ENCODE measurements around the gene EPS15. TPM values are rescaled to one million over a fixed set of nuclear protein-coding genes. Genes with fewer than 3 reads are reported as not detected.
"Not testable (repeated sequence)": the region's sequence is repeated elsewhere in the genome, so short reads cannot be mapped to it uniquely, and the experiment has no call there.

The EPS15 gene
- total RNA-seq, 1 donor from 2014 or later = 42.0 TPM

DNA sequence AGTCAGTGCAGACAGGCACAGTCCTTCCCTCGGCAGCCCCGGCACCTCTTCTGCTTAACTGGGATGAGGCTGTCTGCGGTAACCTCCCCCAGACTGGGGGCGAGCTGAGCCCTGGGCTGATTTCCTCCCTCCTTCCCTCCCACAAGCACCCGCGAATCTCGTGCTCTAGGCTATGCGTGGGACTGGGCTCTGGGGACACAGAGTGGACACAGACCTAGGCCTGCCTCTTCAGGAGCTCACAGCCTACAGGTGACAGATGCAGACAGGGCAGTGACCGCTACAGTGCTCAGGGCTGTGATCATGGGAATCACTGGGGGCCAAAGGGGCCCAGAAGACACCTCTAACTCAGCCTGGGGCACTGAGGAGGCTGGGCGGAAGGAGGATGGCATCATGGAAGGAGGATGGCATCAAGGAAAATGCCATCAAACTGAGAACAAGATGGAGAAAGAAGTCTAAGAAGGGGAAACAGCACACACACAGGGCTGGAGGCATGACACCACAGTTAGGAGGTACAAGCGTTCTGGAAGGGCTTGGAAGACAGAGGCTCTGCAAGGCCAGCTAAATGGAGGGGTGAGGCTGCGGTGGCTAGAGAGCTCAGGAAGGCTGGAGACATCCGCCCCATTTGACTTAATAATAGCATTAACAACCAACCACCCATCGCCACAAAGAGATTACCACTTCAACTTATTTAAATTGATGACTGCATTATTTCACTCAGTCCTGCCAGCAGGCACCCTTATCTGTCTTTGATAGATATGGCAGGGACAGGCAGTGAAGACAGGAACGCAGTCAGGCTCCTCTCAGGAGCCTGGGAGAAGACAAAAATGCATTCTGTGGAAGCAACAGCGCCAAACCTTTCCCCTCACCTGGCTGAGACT is 192.9 kb downstream of the EPS15 start:
- Histone ChIP-seq H3K79me2 (ENCODE audit: low read depth) (no peaks in the 10 kb centered on the region), H3K9ac (no peak overlapping the region), H3K4me3 (no peak overlapping the region), H3F3A (ENCODE audit: low read depth) (peaks cover 3% of the 10 kb centered on the region), H4K20me1 (ENCODE audit: low read depth) (no peaks in the 10 kb centered on the region), H3K27me3 (peaks cover 23% of the 10 kb centered on the region), H3K36me3 (no peaks in the 10 kb centered on the region), H3K4me1 (peaks cover 3% of the 10 kb centered on the region), H3K27ac (no peak overlapping the region), H3K4me2 (no peak overlapping the region), H3K9me3 (ENCODE audit: low read depth) (no peaks in the 10 kb centered on the region), H2AFZ (replicated peaks) (no peak overlapping the region)
- Mint-ChIP-seq H3K36me3 (no peaks in the 10 kb centered on the region), H3K9me3 (no peaks in the 10 kb centered on the region), H3K27ac (no peak overlapping the region), H3K4me3 (no peak overlapping the region), H3K4me1 (peaks cover 8% of the 10 kb centered on the region), H3K27me3 (ENCODE audit: insufficient read depth, low read depth) (peaks cover 18% of the 10 kb centered on the region)
- TF ChIP-seq EZH2phosphoT487 (IDR thresholded peaks at IDR 0.05) (no peak), EZH2 (IDR thresholded peaks at IDR 0.05) (no peak), CTCF (IDR thresholded peaks at IDR 0.05) (no peak)
- DNase-seq (ENCODE audit: low spot score) = no peak

GRCh38 chr1:51325391-51325790 is 193.7 kb downstream of the EPS15 start:
- H3K4me3 ChIP-seq = no peak overlapping the region
- H3K9ac ChIP-seq = no peak overlapping the region
- DNase-seq (ENCODE audit: low spot score) = no peak
- peaks cover 12% of the 10 kb centered on the region for H3K27me3 Mint-ChIP-seq (ENCODE audit: insufficient read depth, low read depth)
- no peaks in the 10 kb centered on the region for H3K36me3 ChIP-seq
- H3K36me3 Mint-ChIP-seq = no peaks in the 10 kb centered on the region
- H3K9me3 Mint-ChIP-seq = no peaks in the 10 kb centered on the region
- H3K27me3 ChIP-seq = peaks cover 16% of the 10 kb centered on the region
- no peak overlapping the region for H3K27ac ChIP-seq
- no peak overlapping the region for H3K27ac Mint-ChIP-seq
- no peaks in the 10 kb centered on the region for H3K79me2 ChIP-seq (ENCODE audit: low read depth)
- TF ChIP-seq CTCF (IDR thresholded peaks at IDR 0.05) = no peak
- no peak for TF ChIP-seq EZH2 (IDR thresholded peaks at IDR 0.05)
- no peak for TF ChIP-seq EZH2phosphoT487 (IDR thresholded peaks at IDR 0.05)
- no peaks in the 10 kb centered on the region for H4K20me1 ChIP-seq (ENCODE audit: low read depth)
- no peak overlapping the region for H3K4me3 Mint-ChIP-seq
- no peak overlapping the region for H3K4me2 ChIP-seq
- peaks cover 3% of the 10 kb centered on the region for H3F3A ChIP-seq (ENCODE audit: low read depth)
- H3K4me1 ChIP-seq = no peaks in the 10 kb centered on the region
- H3K9me3 ChIP-seq (ENCODE audit: low read depth) = no peaks in the 10 kb centered on the region
- H2AFZ ChIP-seq (replicated peaks) = no peak overlapping the region
- H3K4me1 Mint-ChIP-seq = peaks cover 3% of the 10 kb centered on the region

- not testable (repeated sequence) for DNase-seq (ENCODE audit: low spot score); H3K4me3 Mint-ChIP-seq; H4K20me1 ChIP-seq (ENCODE audit: low read depth); H3K4me1 Mint-ChIP-seq; H3K9me3 Mint-ChIP-seq; H3K9ac ChIP-seq; H3K36me3 Mint-ChIP-seq; H3K36me3 ChIP-seq; H3K27ac ChIP-seq; H3K4me1 ChIP-seq; H3K9me3 ChIP-seq (ENCODE audit: low read depth); H2AFZ ChIP-seq (replicated peaks); H3K79me2 ChIP-seq (ENCODE audit: low read depth); H3K4me3 ChIP-seq; H3K27ac Mint-ChIP-seq; H3F3A ChIP-seq (ENCODE audit: low read depth); H3K4me2 ChIP-seq
- H3K27me3 Mint-ChIP-seq (ENCODE audit: insufficient read depth, low read depth) = peaks cover 12% of the 10 kb centered on the region
- peaks cover 14% of the 10 kb centered on the region for H3K27me3 ChIP-seq
Measured at GRCh38 chr1:51325011-51325385, 194.1 kb downstream of the EPS15 start.

Data from neural progenitor cell (in vitro differentiated cells).